Fibroblast of lung (primary cell): ENCODE measurements around the gene MSI2. TPM values are rescaled to one million over a fixed set of nuclear protein-coding genes. Genes with fewer than 3 reads are reported as not detected.

ENCODE experiments used
- DNase-seq, 2 donors: peaks; one replicate each; pipeline versions ENCODE4 v3.0.0 to v3.0.0-alpha.2; 2010; ENCODE audit warnings: low read depth in 2 of 2
- H2AFZ ChIP-seq: 2 replicates; pipeline ENCODE4 v1.5.1; 2012; ENCODE audit warnings: low read length, control low read depth, inconsistent platforms
- H3K27ac ChIP-seq: 2 replicates; pipeline ENCODE4 v1.5.1; 2011; ENCODE audit warnings: low read length, control low read depth; ENCODE audit not compliant: insufficient read depth
- H3K27me3 ChIP-seq: 2 replicates; pipeline ENCODE4 v1.5.1; 2011; ENCODE audit warnings: mild to moderate bottlenecking, low read length; ENCODE audit not compliant: control insufficient read depth, insufficient read depth
- H3K36me3 ChIP-seq: 2 replicates; pipeline ENCODE4 v1.5.1; 2011; ENCODE audit warnings: low read length; ENCODE audit not compliant: control insufficient read depth, insufficient read depth
- H3K4me1 ChIP-seq: 2 replicates; pipeline ENCODE4 v1.5.1; 2011; ENCODE audit warnings: low read length; ENCODE audit not compliant: control insufficient read depth, insufficient read depth; ENCODE audit errors: extremely low read depth
- H3K4me2 ChIP-seq: 2 replicates; pipeline ENCODE4 v1.5.1; 2011; ENCODE audit warnings: low read length, control low read depth; ENCODE audit not compliant: insufficient read depth; ENCODE audit errors: extremely low read depth
- H3K4me3 ChIP-seq, 4 experiments: fragments of 200-600 bp in 1 of 4; sonication (generic) in 1 of 4; replicated peaks in 1 of 4; 2 replicates each; pipeline ENCODE4 v1.5.1; 2011 to 2016; ENCODE audit warnings: low read length in 4 of 4, low read depth in 3 of 4, mild to moderate bottlenecking in 3 of 4, control low read depth in 2 of 4, inconsistent platforms in 1 of 4, mixed read lengths in 1 of 4; ENCODE audit not compliant: insufficient read depth in 1 of 4; ENCODE audit errors: control extremely low read depth in 1 of 4
- H3K79me2 ChIP-seq: 2 replicates; pipeline ENCODE4 v1.5.1; 2012; ENCODE audit warnings: mild to moderate bottlenecking, low read length, inconsistent platforms; ENCODE audit not compliant: control insufficient read depth, insufficient read depth
- H3K9ac ChIP-seq: 2 replicates; pipeline ENCODE4 v1.5.1; 2011; ENCODE audit warnings: mild to moderate bottlenecking, low read length, control low read depth; ENCODE audit not compliant: insufficient read depth
- H3K9me3 ChIP-seq: 2 replicates; pipeline ENCODE4 v1.5.1; 2012; ENCODE audit warnings: low read depth, low read length; ENCODE audit not compliant: control insufficient read depth, insufficient read depth
- H4K20me1 ChIP-seq: 2 replicates; pipeline ENCODE4 v1.5.1; 2011; ENCODE audit warnings: low read length; ENCODE audit not compliant: control insufficient read depth, insufficient read depth; ENCODE audit errors: extremely low read depth
- CTCF ChIP-seq, 2 donors: IDR thresholded peaks in 1 of 2; conservative IDR thresholded peaks in 1 of 2; 1 replicate in 1 of 2; 2 replicates in 1 of 2; pipeline ENCODE4 v1.5.1; 2011 to 2012; ENCODE audit warnings: low read length in 2 of 2, control low read depth in 1 of 2, inconsistent platforms in 1 of 2, low read depth in 1 of 2, mild to moderate bottlenecking in 1 of 2
- EZH2 ChIP-seq: IDR thresholded peaks from 2 replicates; pipeline ENCODE4 v1.5.1; 2012; ENCODE audit warnings: low read length, control low read depth, mild to moderate bottlenecking; ENCODE audit errors: missing control alignments
- polyA plus RNA-seq, 2 donors: library from polyadenylated mRNA; depleted of rRNA in 1 of 2; stranded (reverse) in 1 of 2; unstranded in 1 of 2; fragments of >200 nt; gene quantifications; 2 replicates each; pipeline ENCODE4 v1.2.1, GENCODE V29; 2011 to 2012; ENCODE audit warnings: missing spikeins in 1 of 2
- total RNA-seq: library from RNA; depleted of rRNA; stranded (reverse); fragments of >200 nt; gene quantifications from 2 replicates; pipeline ENCODE4 v1.2.1, GENCODE V29; 2014

MSI2 gene
- total and polyA plus RNA-seq, 2 donors (not counting 1 experiment from before 2014, with no cell fraction given), result 6.8 to 14.2 TPM

GRCh38 chr17:57595947-57596695 lies 339.8 kb downstream of the MSI2 start:
- no peak overlapping the region for H3K4me2 ChIP-seq
- H3K4me1 ChIP-seq, result no peaks in the 10 kb centered on the region
- H3K36me3 ChIP-seq, result no peaks in the 10 kb centered on the region
- no peak for DNase-seq
- no peaks in the 10 kb centered on the region for H3K27me3 ChIP-seq
- H3K9me3 ChIP-seq, result no peaks in the 10 kb centered on the region
- no peak overlapping the region for H3K9ac ChIP-seq
- H3K27ac ChIP-seq, result no peak overlapping the region
- H3K79me2 ChIP-seq, result no peaks in the 10 kb centered on the region
- no peaks in the 10 kb centered on the region for H4K20me1 ChIP-seq
- H2AFZ ChIP-seq, result no peak overlapping the region
- TF ChIP-seq CTCF (conservative IDR thresholded peaks at IDR 0.05 in 1 of 2, IDR thresholded peaks at IDR 0.05 in 1 of 2; ENCODE audit: low read depth in 1 of 2, low read length in 2 of 2) (no peak), EZH2 (no peak)
- H3K4me3 ChIP-seq, result no peak overlapping the region

GRCh38 chr17:57597101-57597500 lies 340.8 kb downstream of the MSI2 start:
- H3K27me3 ChIP-seq, result no peaks in the 10 kb centered on the region
- no peak overlapping the region for H2AFZ ChIP-seq
- no peaks in the 10 kb centered on the region for H3K36me3 ChIP-seq
- H3K4me2 ChIP-seq, result no peak overlapping the region
- H3K4me1 ChIP-seq, result no peaks in the 10 kb centered on the region
- H3K9ac ChIP-seq, result no peak overlapping the region
- H3K79me2 ChIP-seq, result no peaks in the 10 kb centered on the region
- DNase-seq, result no peak
- TF ChIP-seq CTCF (conservative IDR thresholded peaks at IDR 0.05 in 1 of 2, IDR thresholded peaks at IDR 0.05 in 1 of 2; ENCODE audit: low read depth in 1 of 2, low read length in 2 of 2), result no peak
- TF ChIP-seq EZH2, result no peak
- H3K4me3 ChIP-seq, result no peak overlapping the region
- H3K9me3 ChIP-seq, result no peaks in the 10 kb centered on the region
- no peaks in the 10 kb centered on the region for H4K20me1 ChIP-seq
- no peak overlapping the region for H3K27ac ChIP-seq

DNA sequence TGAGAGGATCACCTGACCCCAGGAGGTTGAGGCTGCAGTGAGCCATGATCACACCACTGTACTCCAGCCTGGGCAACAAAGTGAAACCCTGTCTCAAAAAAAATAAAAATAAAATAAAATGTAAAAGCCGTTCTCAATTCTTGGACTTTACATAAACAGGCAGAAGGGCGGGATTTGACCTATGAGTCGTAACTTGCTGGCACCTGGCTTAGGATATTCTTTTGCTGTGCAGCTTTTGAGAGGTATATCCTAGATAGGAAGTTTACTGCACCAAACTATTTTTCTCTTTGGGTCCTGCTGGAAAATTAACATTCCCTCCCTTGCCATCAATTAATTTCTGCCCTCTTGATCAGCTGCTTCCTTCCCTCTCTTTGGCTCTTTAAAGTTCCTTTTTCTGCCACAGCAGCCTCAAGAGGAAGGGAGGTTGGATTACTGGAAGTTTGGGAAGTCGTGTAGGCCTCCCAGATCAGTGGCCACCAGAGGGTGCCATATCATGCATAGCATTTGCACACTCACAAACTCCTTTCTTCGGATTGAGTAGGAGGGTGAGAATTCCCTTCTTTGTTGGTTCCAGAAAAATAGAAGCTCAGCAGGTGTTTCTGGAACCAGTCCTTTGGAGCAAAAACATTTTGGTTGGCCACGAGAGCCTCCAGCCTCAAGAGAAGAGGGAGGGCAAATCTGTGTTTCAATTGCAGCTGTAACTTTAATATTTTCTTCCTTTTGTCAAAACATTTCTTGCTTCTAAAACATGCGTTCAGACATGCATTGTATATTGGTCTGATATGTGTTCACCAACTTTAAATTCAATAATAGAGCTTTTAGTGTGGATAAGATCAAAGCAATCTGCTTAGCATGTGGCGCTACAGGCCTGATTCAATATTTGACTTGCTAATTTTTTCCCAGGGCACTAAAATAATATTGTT lies 341.5 kb downstream of the MSI2 start:
- H3K27me3 ChIP-seq, result no peaks in the 10 kb centered on the region
- no peak overlapping the region for H3K4me2 ChIP-seq
- no peaks in the 10 kb centered on the region for H3K36me3 ChIP-seq
- no peaks in the 10 kb centered on the region for H3K79me2 ChIP-seq
- DNase-seq, result peak; percentile 71 to 89
- no peak overlapping the region for H3K9ac ChIP-seq
- H2AFZ ChIP-seq, result no peak overlapping the region
- no peaks in the 10 kb centered on the region for H3K4me1 ChIP-seq
- H3K9me3 ChIP-seq, result no peaks in the 10 kb centered on the region
- TF ChIP-seq CTCF (conservative IDR thresholded peaks at IDR 0.05 in 1 of 2, IDR thresholded peaks at IDR 0.05 in 1 of 2; ENCODE audit: low read depth in 1 of 2, low read length in 2 of 2) (peak; percentile 95 to 97), EZH2 (no peak)
- no peaks in the 10 kb centered on the region for H4K20me1 ChIP-seq
- H3K27ac ChIP-seq, result no peak overlapping the region
- no peak overlapping the region for H3K4me3 ChIP-seq
